H9 (cell line): ENCODE measurements around the gene FUT4. TPM values are rescaled to one million over a fixed set of nuclear protein-coding genes. Genes with fewer than 3 reads are reported as not detected.

ENCODE experiments used
- DNase-seq: peaks from one replicate; pipeline ENCODE4 v3.0.0-alpha.2; 2017
- H2AFZ ChIP-seq: one replicate; pipeline ENCODE4 v1.6.1; 2013; ENCODE audit warnings: mild to moderate bottlenecking, low read length, control low read depth, moderate library complexity
- H2AK5ac ChIP-seq: 2 replicates; pipeline ENCODE4 v1.6.1; 2013; ENCODE audit warnings: low read length, control low read depth, mixed read lengths; ENCODE audit not compliant: insufficient read length
- H2BK120ac ChIP-seq: one replicate; pipeline ENCODE4 v1.6.1; 2013; ENCODE audit warnings: low read depth, mild to moderate bottlenecking, low read length, control low read depth, inconsistent platforms; ENCODE audit not compliant: poor library complexity, severe bottlenecking
- H2BK12ac ChIP-seq: 2 replicates; pipeline ENCODE4 v1.6.1; 2013; ENCODE audit warnings: low read length, control low read depth, mixed read lengths, low read depth; ENCODE audit not compliant: insufficient read length
- H2BK15ac ChIP-seq: 2 replicates; pipeline ENCODE4 v1.6.1; 2013; ENCODE audit warnings: low read depth, low read length, control low read depth
- H2BK20ac ChIP-seq: one replicate; pipeline ENCODE4 v1.6.1; 2013; ENCODE audit warnings: low read depth, mild to moderate bottlenecking, low read length, control low read depth, inconsistent platforms; ENCODE audit not compliant: poor library complexity, severe bottlenecking
- H2BK5ac ChIP-seq: 2 replicates; pipeline ENCODE4 v1.6.1; 2013; ENCODE audit warnings: low read length, control low read depth, mixed read lengths; ENCODE audit not compliant: insufficient read length
- H3K14ac ChIP-seq: 2 replicates; pipeline ENCODE4 v1.6.1; 2013; ENCODE audit warnings: low read length, control low read depth; ENCODE audit not compliant: insufficient read depth
- H3K18ac ChIP-seq: 2 replicates; pipeline ENCODE4 v1.6.1; 2013; ENCODE audit warnings: low read depth, mild to moderate bottlenecking, mixed read lengths, low read length, control low read depth; ENCODE audit not compliant: insufficient read length
- H3K23ac ChIP-seq: 2 replicates; pipeline ENCODE4 v1.6.1; 2013; ENCODE audit warnings: low read length, control low read depth, mixed read lengths, low read depth; ENCODE audit not compliant: insufficient read length
- H3K23me2 ChIP-seq: 2 replicates; pipeline ENCODE4 v1.6.1; 2013; ENCODE audit warnings: low read depth, mild to moderate bottlenecking, mixed read lengths, low read length, control low read depth; ENCODE audit not compliant: insufficient read length, poor library complexity, severe bottlenecking
- H3K27ac ChIP-seq: 2 replicates; pipeline ENCODE4 v1.5.1; 2013; ENCODE audit warnings: low read length, control low read depth, mixed read lengths, low read depth; ENCODE audit not compliant: insufficient read length
- H3K27me3 ChIP-seq: 2 replicates; pipeline ENCODE4 v1.6.1; 2013; ENCODE audit warnings: low read length, control low read depth, inconsistent platforms; ENCODE audit not compliant: insufficient read depth
- H3K4ac ChIP-seq: 2 replicates; pipeline ENCODE4 v1.6.1; 2013; ENCODE audit warnings: low read depth, mild to moderate bottlenecking, control low read depth, inconsistent platforms, low read length, moderate library complexity
- H3K4me1 ChIP-seq: 2 replicates; pipeline ENCODE4 v1.6.1; 2013; ENCODE audit warnings: low read length, control low read depth, inconsistent platforms; ENCODE audit not compliant: insufficient read depth
- H3K4me2 ChIP-seq: 2 replicates; pipeline ENCODE4 v1.6.1; 2013; ENCODE audit warnings: low read length, control low read depth, mixed read lengths; ENCODE audit not compliant: insufficient read length, insufficient read depth
- H3K56ac ChIP-seq: 2 replicates; pipeline ENCODE4 v1.6.1; 2013; ENCODE audit warnings: low read depth, mild to moderate bottlenecking, mixed read lengths, low read length, control low read depth; ENCODE audit not compliant: insufficient read length
- H3K79me1 ChIP-seq: 2 replicates; pipeline ENCODE4 v1.6.1; 2013; ENCODE audit warnings: low read depth, mild to moderate bottlenecking, moderate library complexity, low read length, control low read depth, inconsistent platforms; ENCODE audit not compliant: insufficient read depth, poor library complexity, severe bottlenecking
- H3K79me2 ChIP-seq: 2 replicates; pipeline ENCODE4 v1.6.1; 2013; ENCODE audit warnings: low read length, control low read depth, inconsistent platforms; ENCODE audit not compliant: insufficient read depth
- H3K9ac ChIP-seq: 2 replicates; pipeline ENCODE4 v1.6.1; 2013; ENCODE audit warnings: low read length, control low read depth, mixed read lengths; ENCODE audit not compliant: insufficient read length; ENCODE audit errors: extremely low read depth
- H3K9me3 ChIP-seq: one replicate; pipeline ENCODE4 v1.6.1; 2013; ENCODE audit warnings: low read depth, low read length, inconsistent platforms; ENCODE audit not compliant: control insufficient read depth
- H3T11ph ChIP-seq: one replicate; pipeline ENCODE4 v1.6.1; 2013; ENCODE audit warnings: mild to moderate bottlenecking, low read length, control low read depth, inconsistent platforms
- H4K20me1 ChIP-seq: one replicate; pipeline ENCODE4 v1.6.1; 2013; ENCODE audit not compliant: control insufficient read depth, insufficient read length, insufficient read depth
- H4K5ac ChIP-seq: 2 replicates; pipeline ENCODE4 v1.6.1; 2013; ENCODE audit warnings: low read depth, mild to moderate bottlenecking, mixed read lengths, low read length, control low read depth; ENCODE audit not compliant: insufficient read length
- H4K8ac ChIP-seq: replicated peaks from 2 replicates; pipeline ENCODE4 v1.6.1; 2013; ENCODE audit warnings: low read length, control low read depth, mixed read lengths, low read depth; ENCODE audit not compliant: insufficient read length
- H4K91ac ChIP-seq: 2 replicates; pipeline ENCODE4 v1.6.1; 2013; ENCODE audit warnings: low read depth, mild to moderate bottlenecking, moderate library complexity, mixed read lengths, low read length, control low read depth; ENCODE audit not compliant: insufficient read length
- H3K27ac Mint-ChIP-seq, 3 experiments: 2 replicates in 2 of 3; 3 replicates in 1 of 3; pipeline ENCODE4 v1.8.0; 2020 to 2021; ENCODE audit warnings: mixed read lengths in 3 of 3, mild to moderate bottlenecking in 1 of 3, moderate library complexity in 1 of 3
- H3K27me3 Mint-ChIP-seq: 2 replicates; pipeline ENCODE4 v1.8.0; 2021; ENCODE audit warnings: low read depth, mild to moderate bottlenecking, moderate library complexity, mixed read lengths
- H3K36me3 Mint-ChIP-seq, 3 experiments: 2 replicates in 2 of 3; 3 replicates in 1 of 3; pipeline ENCODE4 v1.8.0; 2020 to 2021; ENCODE audit warnings: low read depth in 3 of 3, mixed read lengths in 3 of 3; ENCODE audit not compliant: insufficient read depth in 1 of 3
- H3K4me1 Mint-ChIP-seq, 2 experiments: 2 replicates each; pipeline ENCODE4 v1.8.0; 2020; ENCODE audit warnings: mixed read lengths in 2 of 2
- H3K4me3 Mint-ChIP-seq, 2 experiments: 2 replicates in 1 of 2; 3 replicates in 1 of 2; pipeline ENCODE4 v1.8.0; 2020 to 2021; ENCODE audit warnings: mild to moderate bottlenecking in 2 of 2, mixed read lengths in 2 of 2, moderate library complexity in 1 of 2
- H3K9me3 Mint-ChIP-seq, 2 experiments: 2 replicates in 1 of 2; 3 replicates in 1 of 2; pipeline ENCODE4 v1.8.0; 2020; ENCODE audit warnings: mild to moderate bottlenecking in 2 of 2, mixed read lengths in 2 of 2, moderate library complexity in 1 of 2
- WGBS: extraction: QIAGEN DNeasy Blood & Tissue Kit; methylation state at CpG from one replicate; pipeline ENCODE4 v1.1.7; 2013; ENCODE audit warnings: missing lambda C conversion rate, low lambda C conversion rate, mixed read lengths; ENCODE audit not compliant: insufficient read length; ENCODE audit errors: extremely low coverage; 5-methylcytosine and 5-hydroxymethylcytosine counted together
- total RNA-seq: library from RNA; stranded (reverse); gene quantifications from 2 replicates; pipeline ENCODE4 v1.2.1, GENCODE V29; 2021
- TF ChIP-seq, protein P1 (sequence below): fragments of 200-600 bp; sonication (generic); conservative IDR thresholded peaks from 3 replicates; pipeline ENCODE4 v1.8.0; 2021; ENCODE audit warnings: antibody characterized with exemption, mild to moderate bottlenecking

FUT4 gene
- total RNA-seq, 1 experiment from 2014 or later: 5.3 TPM

DNA sequence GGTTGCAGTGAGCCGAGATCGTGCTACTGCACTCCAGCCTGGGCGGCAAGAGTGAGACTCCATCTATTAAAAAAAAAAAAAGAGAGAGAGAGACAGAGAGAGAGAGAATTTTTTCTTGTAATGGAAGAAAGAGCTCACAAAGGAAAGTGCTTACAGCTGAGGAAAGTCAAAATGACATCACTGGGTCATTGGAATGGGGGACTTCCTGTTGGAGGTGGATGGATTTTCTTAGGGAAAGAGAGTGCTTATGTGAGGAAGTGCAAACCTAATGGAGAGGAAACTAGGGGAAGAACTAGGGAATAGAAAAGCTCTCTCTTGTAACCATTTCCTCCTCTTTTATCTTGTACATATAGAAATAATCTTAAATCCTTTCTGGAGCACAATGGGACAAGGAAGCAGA, 17.1 kb downstream of the FUT4 start:
- no peak overlapping the region for H4K8ac ChIP-seq
- H4K20me1 ChIP-seq: no peaks in the 10 kb centered on the region
- H3K14ac ChIP-seq: no peak overlapping the region
- no peak overlapping the region for H3K18ac ChIP-seq
- no peaks in the 10 kb centered on the region for H3K79me2 ChIP-seq
- H3K4me3 Mint-ChIP-seq: no peak overlapping the region
- no CpG with 5 or more reads among the region's 3 CpGs for WGBS
- no peaks in the 10 kb centered on the region for H3K4me1 ChIP-seq
- no peaks in the 10 kb centered on the region for H3K79me1 ChIP-seq
- DNase-seq: no peak
- no peak overlapping the region for H2BK120ac ChIP-seq
- no peak overlapping the region for H2BK5ac ChIP-seq
- no peaks in the 10 kb centered on the region for H3K27me3 ChIP-seq
- H3K4me2 ChIP-seq: no peak overlapping the region
- H3K9me3 ChIP-seq: no peaks in the 10 kb centered on the region
- TF ChIP-seq, protein P1, sequence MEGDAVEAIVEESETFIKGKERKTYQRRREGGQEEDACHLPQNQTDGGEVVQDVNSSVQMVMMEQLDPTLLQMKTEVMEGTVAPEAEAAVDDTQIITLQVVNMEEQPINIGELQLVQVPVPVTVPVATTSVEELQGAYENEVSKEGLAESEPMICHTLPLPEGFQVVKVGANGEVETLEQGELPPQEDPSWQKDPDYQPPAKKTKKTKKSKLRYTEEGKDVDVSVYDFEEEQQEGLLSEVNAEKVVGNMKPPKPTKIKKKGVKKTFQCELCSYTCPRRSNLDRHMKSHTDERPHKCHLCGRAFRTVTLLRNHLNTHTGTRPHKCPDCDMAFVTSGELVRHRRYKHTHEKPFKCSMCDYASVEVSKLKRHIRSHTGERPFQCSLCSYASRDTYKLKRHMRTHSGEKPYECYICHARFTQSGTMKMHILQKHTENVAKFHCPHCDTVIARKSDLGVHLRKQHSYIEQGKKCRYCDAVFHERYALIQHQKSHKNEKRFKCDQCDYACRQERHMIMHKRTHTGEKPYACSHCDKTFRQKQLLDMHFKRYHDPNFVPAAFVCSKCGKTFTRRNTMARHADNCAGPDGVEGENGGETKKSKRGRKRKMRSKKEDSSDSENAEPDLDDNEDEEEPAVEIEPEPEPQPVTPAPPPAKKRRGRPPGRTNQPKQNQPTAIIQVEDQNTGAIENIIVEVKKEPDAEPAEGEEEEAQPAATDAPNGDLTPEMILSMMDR: no peak
- no peak overlapping the region for H2AFZ ChIP-seq
- no peaks in the 10 kb centered on the region for H3K27me3 Mint-ChIP-seq
- H2BK12ac ChIP-seq: no peak overlapping the region
- H4K5ac ChIP-seq: no peak overlapping the region
- no peak overlapping the region for H4K91ac ChIP-seq
- H3K23ac ChIP-seq: no peak overlapping the region
- H2BK15ac ChIP-seq: no peak overlapping the region
- no peak overlapping the region for H3T11ph ChIP-seq
- H3K36me3 Mint-ChIP-seq: no peaks in the 10 kb centered on the region
- no peak overlapping the region for H3K9ac ChIP-seq
- H3K4ac ChIP-seq: no peak overlapping the region
- no peaks in the 10 kb centered on the region for H3K9me3 Mint-ChIP-seq
- H3K23me2 ChIP-seq: no peaks in the 10 kb centered on the region
- no peak overlapping the region for H2AK5ac ChIP-seq
- peaks cover 6 to 10% of the 10 kb centered on the region in 2 experiments for H3K4me1 Mint-ChIP-seq
- H3K27ac ChIP-seq: no peak overlapping the region
- no peak overlapping the region for H3K27ac Mint-ChIP-seq
- no peak overlapping the region for H3K56ac ChIP-seq
- H2BK20ac ChIP-seq: no peak overlapping the region
